ENCODE measurements around the gene OLFML2B.

GRCh38 chr1:162021124-162021523, 2.5 kb downstream of the OLFML2B start:
- TF ChIP-seq CTCF (IDR thresholded peaks at IDR 0.05) = no peak
- no peak for TF ChIP-seq EP300 (IDR thresholded peaks at IDR 0.05)

Measured in suprapubic skin (tissue), 3 donors.